Activated T-cell treated with anti-CD3 and anti-CD28 coated beads, Interleukin-2, amount 50 U/mL, for 48 hours (primary cell): ENCODE data around the gene ARL15.
"Not testable (repeated sequence)": the region's sequence is repeated elsewhere in the genome, so short reads cannot be mapped to it uniquely, and the experiment has no call there.

Experiments used
- DNase-seq, 2 experiments: peaks; one replicate each; pipeline ENCODE4 v3.0.0-alpha.2; 2020

The ARL15 gene

DNA sequence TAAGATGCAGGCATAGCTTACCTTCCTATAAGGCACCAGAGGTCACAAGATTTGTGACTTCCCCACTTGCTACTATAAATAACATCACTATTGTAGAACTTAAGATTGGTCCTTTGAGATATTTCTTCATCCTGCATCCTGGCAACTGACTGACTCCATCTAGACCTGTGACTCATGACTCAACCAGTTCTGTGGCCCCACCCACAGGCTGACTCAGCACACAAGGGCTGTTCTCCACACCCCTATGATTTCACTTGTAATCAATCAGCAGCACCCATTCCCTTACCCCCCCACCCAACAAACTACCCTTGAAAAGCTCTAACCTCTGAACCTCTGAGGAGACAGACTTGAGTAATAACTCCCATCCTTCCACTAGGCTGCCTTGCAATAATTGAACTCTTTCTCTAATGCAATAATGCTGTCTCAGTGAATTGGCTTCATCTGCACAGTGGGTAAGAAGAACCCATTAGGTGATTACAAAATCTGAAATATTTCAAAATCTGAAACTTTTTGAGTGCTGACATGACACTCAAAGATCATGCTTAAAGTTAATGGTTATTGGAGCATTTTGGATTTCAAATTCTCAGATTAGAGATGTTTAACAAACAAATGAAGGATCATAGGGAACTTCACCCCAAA lies 296.7 kb downstream of the ARL15 start:
- peak; percentile 54 to 60 for DNase-seq

DNA sequence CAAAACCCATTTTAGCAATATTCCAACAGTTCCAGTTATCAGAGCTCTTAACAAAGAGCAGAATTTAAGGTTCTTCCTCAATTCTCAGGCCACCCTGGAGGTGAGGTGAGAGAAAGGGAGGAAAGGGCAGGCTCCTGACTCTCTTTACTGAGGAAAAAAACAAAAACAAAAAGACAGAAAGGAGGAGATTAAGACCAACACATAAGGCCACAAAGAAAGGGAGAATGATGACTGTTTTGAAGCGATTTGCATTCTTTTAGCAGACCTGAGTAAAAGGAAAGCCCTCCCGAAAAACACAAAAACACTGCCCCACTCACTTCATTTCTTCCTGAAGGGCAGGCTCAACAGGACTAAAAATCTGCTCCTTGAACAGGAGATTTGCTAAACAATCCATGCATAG lies 300.5 kb downstream of the ARL15 start:
- DNase-seq, result no peak

DNA sequence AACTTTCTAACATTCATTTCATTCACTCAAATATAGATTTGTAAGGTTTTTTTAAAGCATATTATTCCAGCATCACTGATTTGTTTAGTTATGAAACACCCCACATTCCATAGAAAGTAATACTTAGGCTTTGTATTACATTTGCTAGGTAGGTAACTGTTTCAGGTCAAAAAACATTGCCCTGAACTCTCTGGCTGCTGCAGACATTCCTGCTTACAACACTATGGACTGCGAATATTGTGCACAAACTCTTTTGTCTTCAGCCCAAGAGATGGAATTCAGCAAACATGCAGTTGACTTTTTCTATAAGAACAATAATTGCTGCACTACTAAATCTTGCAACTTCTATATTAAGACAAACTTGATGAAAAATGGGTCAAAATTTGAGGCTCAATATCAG lies 301.0 kb downstream of the ARL15 start:
- no peak for DNase-seq

DNA sequence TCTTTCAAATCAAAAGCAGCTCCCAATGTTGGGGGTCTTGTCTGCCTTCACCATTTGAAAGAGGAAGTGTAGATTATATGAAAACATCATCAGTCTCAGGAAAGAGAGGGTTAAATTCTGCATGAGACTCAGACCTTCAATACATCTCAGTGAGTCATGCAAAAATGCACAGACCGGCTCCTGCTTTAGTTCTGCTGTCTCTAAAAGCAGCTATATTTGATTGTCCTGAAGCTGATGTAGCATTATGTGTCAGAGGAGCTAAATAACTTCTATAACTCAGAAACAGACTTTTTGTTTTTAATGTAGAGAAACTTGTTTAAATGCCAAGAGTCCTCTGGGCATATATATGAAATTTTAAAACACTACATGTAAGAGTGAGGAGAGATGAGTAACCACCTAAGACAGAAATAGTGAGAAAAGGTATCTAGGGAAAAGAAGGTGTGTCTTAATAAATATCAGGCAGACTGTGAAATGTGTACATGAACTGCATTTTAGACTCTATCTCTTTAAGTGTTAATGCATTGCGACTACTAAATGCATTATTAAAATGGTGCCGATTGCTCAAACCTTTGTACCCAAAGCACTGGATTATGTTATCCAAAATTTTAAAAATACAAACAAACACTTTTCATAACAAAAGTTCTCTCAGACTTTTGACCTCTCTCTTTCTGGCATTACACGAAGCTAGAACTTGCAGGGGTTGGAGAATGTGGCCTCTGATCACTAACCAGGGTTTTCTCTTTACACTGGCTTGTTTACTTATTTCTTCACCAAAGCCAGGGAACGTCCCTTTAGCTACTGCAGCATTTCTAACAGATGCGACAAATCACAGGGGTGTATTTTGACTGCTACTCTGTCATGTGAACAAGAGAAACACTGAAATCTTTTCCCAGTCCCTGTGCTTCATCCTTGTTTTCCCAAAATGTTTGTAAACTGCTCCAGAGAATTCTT lies 302.3 kb downstream of the ARL15 start:
- DNase-seq, result no peak

DNA sequence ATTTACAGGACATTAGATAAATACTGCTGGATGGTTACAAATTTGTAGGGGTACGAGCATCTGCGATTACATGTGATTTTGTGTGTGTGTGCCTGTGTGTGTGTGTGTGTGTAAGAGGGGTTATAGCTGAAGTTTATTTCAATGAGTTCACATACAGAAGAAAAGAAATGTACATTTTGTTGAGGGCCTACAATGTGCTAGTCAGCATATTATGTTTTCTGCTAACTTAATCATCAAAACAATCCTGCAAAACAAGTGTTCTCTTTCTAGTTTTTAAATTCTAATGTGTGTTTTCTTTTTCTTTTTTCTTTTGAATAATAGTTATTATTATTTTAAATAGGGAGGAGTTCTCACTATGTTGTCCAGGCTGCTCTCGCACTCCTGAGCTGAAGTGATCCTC lies 305.7 kb downstream of the ARL15 start:
- no peak for DNase-seq

DNA sequence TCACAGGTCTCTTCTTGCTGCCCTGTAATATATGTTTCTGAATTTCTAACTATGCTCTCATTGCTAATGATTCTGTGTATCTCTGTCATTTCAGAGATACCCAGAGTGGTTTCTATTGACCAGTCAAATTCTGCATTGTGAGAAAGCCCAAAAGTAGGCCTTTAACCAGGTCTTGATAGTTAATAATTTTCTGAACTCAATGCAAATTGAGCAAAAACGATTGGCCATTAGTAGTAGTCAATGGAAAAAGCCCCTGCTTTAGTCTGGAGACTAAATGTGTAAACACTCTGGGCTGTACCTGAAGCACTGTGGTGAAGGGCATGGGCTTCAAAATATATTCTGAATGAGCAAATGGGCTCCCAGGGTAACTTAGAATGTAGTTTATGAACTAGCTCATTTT lies 307.6 kb downstream of the ARL15 start:
- no peak for DNase-seq

DNA sequence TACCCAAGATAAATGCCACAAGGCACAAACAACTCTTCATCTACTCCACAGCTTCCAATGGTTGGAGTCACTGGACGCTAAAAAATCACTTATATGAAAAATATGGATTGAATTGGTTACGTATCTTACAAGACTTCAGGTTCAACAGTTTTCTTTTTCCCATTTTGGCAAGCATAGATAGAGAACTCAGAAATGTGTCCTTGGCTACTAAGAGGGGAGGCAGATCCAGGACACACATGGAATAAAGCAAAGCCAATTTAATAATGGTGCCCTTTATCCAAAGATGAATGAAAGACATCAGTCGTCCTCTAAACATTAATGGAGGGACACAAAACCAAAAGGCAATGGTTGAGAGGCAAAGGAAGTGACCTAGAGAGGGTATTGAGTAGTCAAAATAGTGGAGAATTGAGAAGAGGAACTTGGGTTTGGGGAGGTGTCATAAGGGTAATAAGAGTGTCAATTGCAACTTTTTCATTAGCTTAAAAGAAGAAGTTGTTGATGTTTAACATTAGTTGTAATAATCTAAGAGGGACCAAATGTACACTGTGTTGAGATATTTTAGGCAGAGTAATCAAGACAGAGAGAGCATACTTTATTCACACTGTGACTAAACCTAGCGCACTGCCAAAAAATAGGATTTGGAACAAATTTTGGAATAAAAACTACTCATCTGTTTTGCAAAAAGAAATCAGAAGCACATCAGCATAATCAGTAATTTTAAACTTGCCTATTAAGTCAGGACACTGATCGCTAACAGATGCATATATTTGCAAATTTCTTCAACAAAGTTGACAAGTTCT lies 308.2 kb downstream of the ARL15 start:
- DNase-seq, result no peak

DNA sequence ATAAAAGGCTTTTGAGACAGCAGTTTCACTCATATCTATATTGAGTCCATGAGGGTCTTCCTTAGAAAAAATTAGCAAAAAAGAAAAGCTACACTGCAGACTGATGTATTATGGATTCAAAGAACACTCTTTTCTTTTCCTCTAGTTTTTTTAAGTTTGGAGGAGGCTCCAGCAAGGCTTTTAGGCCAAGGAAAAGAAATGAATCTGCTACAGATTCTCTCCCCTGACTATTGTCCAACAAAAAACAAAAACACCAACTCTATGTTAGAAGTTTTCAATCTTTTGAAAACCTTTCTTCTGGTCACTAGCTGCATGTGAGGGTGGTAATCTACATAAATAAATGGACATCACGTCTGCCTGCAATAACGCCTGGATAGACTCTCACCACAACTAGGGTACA lies 310.4 kb downstream of the ARL15 start:
- DNase-seq, result no peak

DNA sequence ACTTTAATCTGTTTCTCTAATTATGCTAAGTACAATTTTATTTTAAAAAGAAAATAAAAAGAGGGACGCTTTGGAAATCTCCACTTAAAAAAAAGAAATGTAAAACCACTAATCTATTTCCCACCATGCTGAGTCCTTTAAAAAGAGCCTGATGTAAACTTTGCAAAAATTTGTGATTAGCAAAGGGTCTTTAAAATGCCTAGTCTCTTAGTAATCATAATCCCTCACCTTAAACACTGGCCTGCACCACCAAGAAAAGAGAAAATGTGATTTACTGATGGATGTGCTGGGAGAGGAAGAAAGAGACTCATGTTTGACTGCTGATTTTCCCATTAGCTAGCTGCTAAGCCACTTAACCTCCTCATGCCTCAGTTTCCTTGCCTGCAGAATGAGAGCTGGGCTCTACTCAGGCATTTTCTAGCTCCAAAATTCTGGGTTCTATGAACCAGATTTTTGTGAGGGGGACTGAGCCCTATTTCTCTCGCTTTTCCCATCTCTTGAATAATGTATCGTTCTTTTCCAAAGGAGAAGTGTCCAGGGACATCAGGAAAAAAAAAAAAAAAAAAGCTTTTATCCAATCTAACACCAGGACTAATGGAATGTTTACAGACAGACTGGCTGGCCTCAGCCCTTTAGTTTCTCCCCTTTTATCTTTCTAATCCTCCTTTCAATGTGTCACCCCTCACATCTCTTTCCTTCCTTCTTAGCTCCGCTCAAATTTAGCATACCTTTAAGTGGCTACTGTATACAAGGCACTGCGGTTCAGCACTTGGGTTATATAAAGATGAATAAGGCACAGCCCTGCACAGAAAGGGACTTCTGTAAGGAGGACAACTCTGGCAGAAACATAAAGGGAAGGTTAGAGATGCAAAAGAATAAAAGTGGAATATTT lies 312.4 kb downstream of the ARL15 start:
- DNase-seq, result no peak

DNA sequence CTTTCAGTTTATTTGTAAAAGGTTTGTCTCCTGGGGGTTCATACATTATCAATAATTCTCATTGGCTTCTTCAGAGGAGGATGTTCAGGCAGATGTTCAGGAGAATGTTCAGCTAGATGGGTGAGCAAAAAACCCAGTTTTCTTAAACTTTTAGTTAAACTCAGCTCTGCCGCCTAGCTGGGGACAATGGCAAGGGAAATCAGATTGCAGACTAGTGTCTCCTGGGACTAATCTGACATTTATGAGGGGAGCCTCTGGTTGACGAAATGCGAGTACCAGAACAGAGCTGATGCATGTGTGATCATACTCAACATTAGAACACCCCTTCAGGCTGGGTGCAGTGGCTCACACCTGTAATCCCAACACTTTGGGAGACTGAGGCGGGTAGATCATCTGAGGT lies 314.4 kb downstream of the ARL15 start:
- no peak for DNase-seq

DNA sequence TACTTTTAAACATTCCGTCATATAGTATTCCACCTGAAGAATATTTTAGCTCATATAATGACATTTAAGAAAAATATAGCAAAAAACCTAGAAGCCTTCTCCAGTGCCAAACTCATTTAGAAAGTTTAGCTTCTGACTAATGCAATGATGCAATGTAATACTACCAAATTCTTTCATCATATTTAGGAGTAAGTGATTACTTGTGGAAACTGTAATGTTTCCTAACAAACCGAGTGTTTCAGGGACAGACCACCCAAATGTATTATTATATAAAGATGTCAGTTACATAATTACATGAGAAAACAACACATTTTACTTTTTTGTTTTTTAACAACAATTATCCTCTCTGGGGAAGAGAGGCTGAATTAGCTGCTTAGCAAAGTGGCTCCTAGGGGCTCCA lies 316.2 kb downstream of the ARL15 start:
- DNase-seq, result no peak

DNA sequence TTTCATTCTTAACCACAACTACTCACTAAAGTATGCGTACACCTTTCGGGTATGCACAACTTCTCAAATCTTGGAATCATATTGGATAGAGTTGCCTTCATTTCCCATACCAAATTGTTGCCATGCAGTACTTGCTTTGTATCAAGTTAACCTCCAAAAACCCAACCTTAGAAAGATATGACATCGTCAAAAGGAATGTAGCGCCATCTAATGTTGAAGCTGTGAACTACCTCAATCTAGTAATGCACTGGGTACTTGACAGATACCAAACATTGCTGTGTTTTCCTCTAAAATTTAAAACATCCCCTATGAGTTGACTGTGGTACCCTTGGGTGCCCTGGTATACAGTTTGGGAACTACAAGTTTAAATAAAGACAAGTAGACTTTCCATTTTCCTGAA lies 318.4 kb downstream of the ARL15 start:
- DNase-seq, result no peak

DNA sequence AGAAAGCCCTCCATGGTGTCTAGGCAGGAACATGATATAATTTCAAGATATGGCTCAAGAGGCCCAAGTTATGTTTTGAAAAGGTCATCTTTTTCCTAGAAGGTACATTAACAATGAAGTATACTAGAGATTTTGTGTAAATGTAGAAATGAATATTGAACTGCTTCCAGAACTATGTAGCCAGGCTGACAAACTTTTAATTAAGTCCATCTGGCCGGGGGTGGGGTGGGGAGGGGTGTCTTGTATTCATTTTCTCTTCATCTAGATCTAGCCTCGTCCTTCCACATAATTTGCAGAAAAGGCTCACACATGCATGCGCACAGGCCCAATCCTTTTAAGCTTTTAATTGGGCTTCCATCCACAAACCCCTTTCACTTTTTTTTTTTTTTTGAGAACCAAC lies 323.3 kb downstream of the ARL15 start:
- no peak for DNase-seq

DNA sequence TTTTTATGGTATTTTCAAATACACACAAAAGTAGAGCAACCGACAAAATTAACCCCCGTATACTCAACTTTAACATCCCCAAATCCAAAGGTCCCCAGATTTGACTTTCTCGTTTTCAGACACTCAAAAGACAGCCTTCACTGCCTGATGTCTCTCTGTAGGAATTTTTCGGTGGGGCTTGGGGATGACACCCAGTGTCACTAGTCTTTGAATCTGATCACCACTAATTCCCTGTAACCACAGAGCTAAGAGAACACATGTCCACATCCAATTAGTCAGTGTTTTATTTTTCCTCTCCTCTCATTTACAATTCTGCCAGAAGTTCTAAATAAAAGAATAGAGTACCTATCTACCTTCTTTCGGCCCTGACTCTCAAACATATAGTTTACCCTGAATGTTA lies 324.6 kb downstream of the ARL15 start:
- DNase-seq, result no peak

DNA sequence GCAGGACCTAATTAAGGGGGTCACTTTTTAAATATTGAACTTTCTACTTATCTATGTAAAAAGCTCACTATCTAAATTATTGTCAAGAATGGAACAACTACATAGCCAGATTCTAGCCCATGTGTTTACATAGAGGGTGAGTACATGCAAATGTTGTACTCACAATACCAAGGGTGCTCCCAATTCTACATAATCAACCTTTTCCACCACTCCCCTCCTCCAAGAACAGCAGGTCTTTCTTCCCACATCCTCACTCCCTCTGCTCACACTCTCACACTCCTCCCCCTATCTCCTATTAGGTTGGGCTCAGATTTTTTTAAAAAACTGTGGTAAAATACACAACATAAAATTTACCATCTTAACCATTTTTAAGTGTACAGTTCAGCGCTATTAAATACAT lies 325.4 kb downstream of the ARL15 start:
- DNase-seq, result no peak

DNA sequence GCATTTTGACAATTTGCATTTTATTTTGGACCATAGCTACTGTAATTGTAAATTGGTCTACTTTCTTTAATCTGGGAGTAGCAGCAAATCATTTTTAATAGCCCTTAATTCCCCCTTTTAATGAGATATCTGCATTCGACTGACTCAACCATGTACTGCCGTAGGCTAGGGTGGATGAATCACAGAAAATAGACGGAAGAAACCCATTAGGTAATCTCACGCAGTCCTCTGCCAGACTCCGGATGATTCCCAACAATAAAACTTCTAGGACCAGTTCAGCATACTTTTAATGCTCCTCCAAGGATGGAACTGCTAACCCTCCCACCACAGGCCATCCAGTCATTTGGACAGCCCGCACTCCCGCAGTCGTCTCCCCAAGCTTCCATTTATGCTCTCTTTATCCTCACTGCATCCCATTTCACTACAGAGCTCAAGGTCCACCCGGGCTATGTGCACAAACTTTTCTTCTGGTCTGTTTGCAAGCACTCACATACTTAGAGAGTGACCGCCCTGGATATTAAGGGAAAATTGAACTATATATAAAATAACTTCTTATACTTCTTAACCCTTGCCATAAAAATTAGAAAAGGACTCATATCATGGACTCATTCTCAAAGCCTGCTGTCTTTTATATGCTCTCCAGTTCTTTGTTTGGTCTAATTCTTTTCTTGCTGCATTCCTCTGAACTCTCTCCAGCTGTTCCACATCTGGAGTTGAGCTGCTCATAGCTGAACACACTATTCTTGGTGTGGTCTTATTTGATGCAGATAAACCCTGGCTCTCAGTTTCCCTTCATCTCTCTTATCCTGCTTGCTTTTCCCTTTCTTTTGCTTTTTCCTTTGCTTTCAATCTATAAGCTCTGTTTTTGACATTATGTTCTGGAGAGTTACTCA lies 326.6 kb downstream of the ARL15 start:
- DNase-seq, result no peak

DNA sequence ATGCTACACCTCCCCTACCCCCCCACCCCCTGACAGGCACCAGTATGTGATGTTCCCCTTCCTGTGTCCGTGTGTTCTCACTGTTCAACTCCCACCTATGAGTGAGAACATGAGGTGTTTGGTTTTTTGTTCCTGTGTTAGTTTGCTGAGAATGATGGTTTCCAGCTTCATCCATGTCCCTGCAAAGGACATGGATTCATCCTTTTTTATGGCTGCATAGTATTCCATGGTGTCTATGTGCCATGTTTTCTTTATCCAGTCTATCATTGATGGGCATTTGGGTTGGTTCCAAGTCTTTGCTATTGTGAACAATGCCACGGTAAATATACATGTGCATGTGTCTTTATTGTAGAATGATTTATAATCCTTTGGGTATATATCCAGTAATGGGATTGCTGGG lies 328.1 kb downstream of the ARL15 start:
- not testable (repeated sequence) for DNase-seq

DNA sequence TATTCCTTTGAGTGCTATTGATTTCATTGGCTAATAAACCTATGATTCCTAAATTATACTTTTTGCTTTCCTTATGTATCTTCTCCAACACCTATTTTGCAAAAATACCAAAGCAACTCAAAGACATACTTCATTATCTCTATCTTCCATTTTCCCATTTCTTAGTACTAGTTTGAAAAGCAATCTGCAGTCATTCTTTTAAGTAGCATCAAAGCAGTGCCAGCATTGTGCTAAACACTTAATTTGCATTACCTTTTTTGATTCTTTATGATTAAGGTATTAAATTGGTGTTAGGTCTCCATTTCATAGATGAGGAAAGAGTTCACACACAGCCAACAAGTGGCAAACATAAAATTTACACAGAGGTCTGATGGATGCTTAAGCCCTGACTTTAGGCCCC lies 330.3 kb downstream of the ARL15 start:
- DNase-seq, result no peak

DNA sequence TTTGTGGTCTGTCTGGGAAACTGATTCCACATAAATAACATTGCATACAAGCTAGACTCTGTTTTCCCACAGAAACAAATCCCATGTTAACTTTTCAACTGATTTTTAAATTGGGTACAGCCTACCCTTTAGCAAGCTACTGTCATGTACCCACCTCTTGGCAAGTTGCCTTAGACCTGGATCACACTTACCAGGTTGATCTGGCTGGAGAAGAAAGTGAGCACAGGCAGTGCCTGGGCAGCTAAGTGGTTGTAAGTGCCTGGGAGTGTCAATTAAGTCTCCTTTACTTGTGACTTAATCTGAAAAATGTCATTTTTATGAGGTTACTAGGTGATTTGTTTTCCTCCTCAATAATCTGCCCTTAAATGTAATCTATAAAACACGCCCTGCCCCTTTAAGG lies 336.4 kb downstream of the ARL15 start:
- DNase-seq, result no peak

DNA sequence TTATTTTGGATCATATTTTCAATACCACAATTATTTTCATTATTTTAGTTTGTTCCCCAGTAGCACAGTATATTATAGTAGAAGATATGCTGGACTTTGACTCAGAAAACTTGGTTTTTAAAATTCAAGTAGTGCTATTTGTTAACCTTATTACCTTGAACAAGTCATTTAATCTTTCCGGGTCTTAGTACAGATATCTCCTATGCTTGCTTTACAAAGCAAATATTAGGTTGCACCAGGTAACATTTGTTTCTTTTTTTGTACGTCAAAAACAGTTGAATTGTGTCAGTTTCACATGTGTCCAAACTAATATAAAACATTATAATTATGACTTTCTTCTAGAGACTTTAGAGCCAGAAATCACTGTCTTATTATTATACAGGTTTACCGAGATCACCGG lies 338.1 kb downstream of the ARL15 start:
- no peak for DNase-seq

DNA sequence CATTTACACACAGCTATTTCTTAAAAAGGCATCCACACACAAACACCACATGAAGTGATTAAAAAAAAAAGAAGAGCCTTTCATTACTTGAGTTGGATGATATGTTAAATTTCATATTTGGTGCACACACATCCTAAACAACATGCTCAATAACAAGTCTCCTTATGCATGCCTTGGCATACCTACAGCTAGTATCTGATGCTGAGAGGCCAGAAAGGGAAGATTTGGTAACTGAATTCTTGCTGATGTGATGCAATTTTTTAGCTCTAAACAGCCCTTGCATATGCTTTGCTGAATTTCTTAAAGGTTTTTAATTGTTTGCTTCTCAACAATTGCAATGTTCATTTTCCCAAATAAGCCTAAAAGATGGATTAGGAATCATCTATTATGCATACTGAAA lies 338.8 kb downstream of the ARL15 start:
- no peak for DNase-seq

DNA sequence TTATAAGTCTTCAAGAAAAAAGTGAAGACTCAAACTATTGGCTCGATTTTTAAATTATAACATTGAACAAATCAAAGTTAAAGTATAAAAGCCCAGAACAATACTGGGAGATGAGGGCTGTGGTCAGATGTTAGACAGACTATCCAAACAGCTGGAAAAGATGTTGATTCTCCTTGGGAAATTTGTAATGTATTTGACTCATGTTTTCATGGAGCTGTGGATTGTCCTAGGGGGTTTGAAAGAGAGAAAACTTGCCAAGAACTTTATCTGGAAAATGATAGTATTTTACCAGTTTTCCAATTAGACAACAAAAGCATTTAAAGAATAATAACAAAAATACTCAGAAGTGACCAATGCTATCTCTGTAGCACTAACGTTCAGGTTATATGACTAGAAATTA lies 339.2 kb downstream of the ARL15 start:
- DNase-seq, result no peak
